Muscle of leg (tissue), 16 donors: ENCODE data around the gene UGT3A1. TPM values are rescaled to one million over a fixed set of nuclear protein-coding genes. Genes with fewer than 3 reads are reported as not detected.
"Not testable (repeated sequence)": the region's sequence is repeated elsewhere in the genome, so short reads cannot be mapped to it uniquely, and the experiment has no call there.

ENCODE experiments used
- DNase-seq: peaks from one replicate; pipeline ENCODE4 v3.0.0; 2013
- H3K27ac ChIP-seq: one replicate; pipeline ENCODE4 v1.5.1; 2013; ENCODE audit warnings: mild to moderate bottlenecking, low read length, control low read depth
- H3K27me3 ChIP-seq: one replicate; pipeline ENCODE4 v1.6.1; 2013; ENCODE audit warnings: low read length; ENCODE audit not compliant: control insufficient read depth, insufficient read depth
- H3K36me3 ChIP-seq: one replicate; pipeline ENCODE4 v1.6.1; 2013; ENCODE audit warnings: low read length; ENCODE audit not compliant: control insufficient read depth, insufficient read depth
- H3K4me1 ChIP-seq: one replicate; pipeline ENCODE4 v1.6.1; 2013; ENCODE audit warnings: low read length; ENCODE audit not compliant: control insufficient read depth, insufficient read depth
- H3K4me3 ChIP-seq: one replicate; pipeline ENCODE4 v1.5.1; 2013; ENCODE audit warnings: low read length, control low read depth
- H3K9me3 ChIP-seq: replicated peaks from 2 replicates; pipeline ENCODE4 v1.6.1; 2013; ENCODE audit warnings: low read depth, low read length; ENCODE audit not compliant: control insufficient read depth
- WGBS: methylation state at CpG from one replicate; pipeline ENCODE4 v1.1.5; 2013; ENCODE audit warnings: missing lambda C conversion rate; ENCODE audit not compliant: insufficient coverage; 5-methylcytosine and 5-hydroxymethylcytosine counted together
- long read RNA-seq, 11 donors: transcript quantifications; one replicate each; lab custom pipeline, GENCODE V29; 2026
- polyA plus RNA-seq, 8 donors: library from polyadenylated mRNA; unstranded; fragments of 120-200 nt; gene quantifications; one replicate each; pipeline versions ENCODE4 v1.2.1 to v1.2.3, GENCODE V29; 2013; ENCODE audit warnings: inconsistent platforms in 1 of 8, low replicate concordance in 1 of 8; ENCODE audit not compliant: insufficient read length in 8 of 8, insufficient read depth in 1 of 8
- total RNA-seq: library from RNA; stranded (reverse); fragments of 120-200 nt; gene quantifications from one replicate; pipeline ENCODE4 v1.2.4, GENCODE V29; 2013

The UGT3A1 gene
- total RNA-seq (10.7 TPM), polyA plus RNA-seq (10 to 100 TPM; 11.4 to 29.3 (median 21.8) TPM)
- long read RNA-seq, donor 1, full-length matches to known transcripts = 3 of 3 reads
- long read RNA-seq, donor 1, partial matches to known transcripts = 0 of 3 reads
- long read RNA-seq, donor 1, other reads (novel, unspliced or antisense) = 0 of 3 reads
- long read RNA-seq, donor 2, full-length matches to known transcripts = 1 of 1 reads
- long read RNA-seq, donor 2, partial matches to known transcripts = 0 of 1 reads
- long read RNA-seq, donor 2, other reads (novel, unspliced or antisense) = 0 of 1 reads
- long read RNA-seq, donor 3, full-length matches to known transcripts = 8 of 8 reads
- long read RNA-seq, donor 3, partial matches to known transcripts = 0 of 8 reads
- long read RNA-seq, donor 3, other reads (novel, unspliced or antisense) = 0 of 8 reads
- long read RNA-seq, donor 4, full-length matches to known transcripts = 2 of 2 reads
- long read RNA-seq, donor 4, partial matches to known transcripts = 0 of 2 reads
- long read RNA-seq, donor 4, other reads (novel, unspliced or antisense) = 0 of 2 reads
- long read RNA-seq, donor 5 = 0 reads
- long read RNA-seq, donor 6, full-length matches to known transcripts = 5 of 5 reads
- long read RNA-seq, donor 6, partial matches to known transcripts = 0 of 5 reads
- long read RNA-seq, donor 6, other reads (novel, unspliced or antisense) = 0 of 5 reads
- long read RNA-seq, donor 7, full-length matches to known transcripts = 4 of 4 reads
- long read RNA-seq, donor 7, partial matches to known transcripts = 0 of 4 reads
- long read RNA-seq, donor 7, other reads (novel, unspliced or antisense) = 0 of 4 reads
- long read RNA-seq, donor 8, full-length matches to known transcripts = 3 of 3 reads
- long read RNA-seq, donor 8, partial matches to known transcripts = 0 of 3 reads
- long read RNA-seq, donor 8, other reads (novel, unspliced or antisense) = 0 of 3 reads
- long read RNA-seq, donor 9, full-length matches to known transcripts = 2 of 2 reads
- long read RNA-seq, donor 9, partial matches to known transcripts = 0 of 2 reads
- long read RNA-seq, donor 9, other reads (novel, unspliced or antisense) = 0 of 2 reads
- long read RNA-seq, donor 10, full-length matches to known transcripts = 4 of 4 reads
- long read RNA-seq, donor 10, partial matches to known transcripts = 0 of 4 reads
- long read RNA-seq, donor 10, other reads (novel, unspliced or antisense) = 0 of 4 reads
- long read RNA-seq, donor 11, full-length matches to known transcripts = 3 of 3 reads
- long read RNA-seq, donor 11, partial matches to known transcripts = 0 of 3 reads
- long read RNA-seq, donor 11, other reads (novel, unspliced or antisense) = 0 of 3 reads

- WGBS = 1% methylated on average over 12 of the region's 25 CpGs
- peak; percentile 66 for DNase-seq
Measured at GRCh38 chr5:35990941-35991611, at the start of gene UGT3A1. Gene UGT3A1, minus strand, starts transcription at chr5:35991390. Its CDS starts 150 bp downstream, at chr5:35991240.

GRCh38 chr5:36035696-36036095 lies 44.5 kb upstream of the UGT3A1 start:
- H3K36me3 ChIP-seq = no peaks in the 10 kb centered on the region
- H3K4me3 ChIP-seq = no peak overlapping the region
- WGBS = 77% methylated on average over 9 of the region's 13 CpGs
- DNase-seq = no peak
- H3K9me3 ChIP-seq = no peaks in the 10 kb centered on the region
- H3K27me3 ChIP-seq = no peaks in the 10 kb centered on the region
- H3K27ac ChIP-seq = no peak overlapping the region
- peaks cover 1% of the 10 kb centered on the region for H3K4me1 ChIP-seq

More at GRCh38 chr5:35990941-35991611, at the start of gene UGT3A1:
- Histone ChIP-seq H3K4me3 (peak within 1 kb of the TSS; percentile 31), H3K27me3 (peaks cover 3% of the 10 kb centered on the region), H3K36me3 (no peaks in the 10 kb centered on the region), H3K27ac (peak within 1 kb of the TSS; percentile 66), H3K4me1 (no peaks in the 10 kb centered on the region), H3K9me3 (no peaks in the 10 kb centered on the region)

- not testable (repeated sequence) for H3K27me3 ChIP-seq, H3K4me3 ChIP-seq, DNase-seq, H3K9me3 ChIP-seq, H3K36me3 ChIP-seq, H3K27ac ChIP-seq, H3K4me1 ChIP-seq
- no CpG with 5 or more reads among the region's 3 CpGs for WGBS
Measured at GRCh38 chr5:36034536-36035134, 43.4 kb upstream of the UGT3A1 start.

GRCh38 chr5:36033486-36033885 lies 42.3 kb upstream of the UGT3A1 start:
- Histone ChIP-seq H3K9me3 (no peaks in the 10 kb centered on the region), H3K4me3 (no peak overlapping the region), H3K36me3 (no peaks in the 10 kb centered on the region), H3K27me3 (no peaks in the 10 kb centered on the region), H3K27ac (no peak overlapping the region), H3K4me1 (no peaks in the 10 kb centered on the region)
- DNase-seq = no peak
- no CpG with 5 or more reads among the region's 1 CpG for WGBS

- no peak overlapping the region for H3K27ac ChIP-seq
- DNase-seq = no peak
- no peaks in the 10 kb centered on the region for H3K4me1 ChIP-seq
- H3K4me3 ChIP-seq = no peak overlapping the region
- no peaks in the 10 kb centered on the region for H3K9me3 ChIP-seq
- H3K36me3 ChIP-seq = no peaks in the 10 kb centered on the region
- H3K27me3 ChIP-seq = no peaks in the 10 kb centered on the region
Measured at GRCh38 chr5:36033047-36033446, 41.9 kb upstream of the UGT3A1 start.

- Histone ChIP-seq H3K27me3 (no peaks in the 10 kb centered on the region), H3K27ac (no peak overlapping the region), H3K4me1 (no peaks in the 10 kb centered on the region), H3K36me3 (no peaks in the 10 kb centered on the region), H3K4me3 (no peak overlapping the region), H3K9me3 (no peaks in the 10 kb centered on the region)
- WGBS = 81% methylated on average over 4 of the region's 6 CpGs
- no peak for DNase-seq
Measured at GRCh38 chr5:36031223-36031622, 40.0 kb upstream of the UGT3A1 start.

GRCh38 chr5:36029914-36030313 lies 38.7 kb upstream of the UGT3A1 start:
- Histone ChIP-seq H3K27me3 (no peaks in the 10 kb centered on the region), H3K4me1 (no peaks in the 10 kb centered on the region), H3K27ac (no peak overlapping the region), H3K36me3 (no peaks in the 10 kb centered on the region), H3K9me3 (no peaks in the 10 kb centered on the region), H3K4me3 (no peak overlapping the region)
- no CpG with 5 or more reads among the region's 1 CpG for WGBS
- peak; percentile 14 for DNase-seq

- Histone ChIP-seq H3K4me3 (no peak overlapping the region), H3K27me3 (no peaks in the 10 kb centered on the region), H3K36me3 (no peaks in the 10 kb centered on the region), H3K9me3 (no peaks in the 10 kb centered on the region), H3K4me1 (no peaks in the 10 kb centered on the region), H3K27ac (no peak overlapping the region)
- DNase-seq = no peak
- 83% methylated on average over 2 of the region's 5 CpGs for WGBS
Measured at GRCh38 chr5:36028816-36029465, 37.8 kb upstream of the UGT3A1 start.

- H3K36me3 ChIP-seq = no peaks in the 10 kb centered on the region
- WGBS = 89% methylated on average over 5 of the region's 8 CpGs
Measured at GRCh38 chr5:36027711-36028110, 36.5 kb upstream of the UGT3A1 start.

More at GRCh38 chr5:36027711-36028110, 36.5 kb upstream of the UGT3A1 start:
- Histone ChIP-seq H3K4me1 (no peaks in the 10 kb centered on the region), H3K27me3 (no peaks in the 10 kb centered on the region), H3K9me3 (no peaks in the 10 kb centered on the region), H3K27ac (no peak overlapping the region), H3K4me3 (no peak overlapping the region)
- no peak for DNase-seq
